RWPE1 (cell line): ENCODE data around the gene HOXC11.

ENCODE experiments used
- CTCF ChIA-PET: fragments of 350-600 bp; sonication (Branson Sonifier 250); formaldehyde crosslinking; extraction: SDS; loops from one replicate; lab custom pipeline; 2021; lab: Yijun Ruan, JAX
- POLR2A ChIA-PET: fragments of 400-600 bp; formaldehyde crosslinking; extraction: SDS; loops from one replicate; lab custom pipeline; 2020; ENCODE audit warnings: antibody characterized with exemption; ENCODE audit not compliant: low non-redundant PET; lab: Yijun Ruan, JAX
- DNase-seq: peaks from one replicate; pipeline ENCODE4 v3.0.0; 2012; ENCODE audit warnings: low spot score
- H3K27ac ChIP-seq: fragments of 450-650 bp; 2 replicates; pipeline ENCODE4 v1.5.1; 2017
- CTCF ChIP-seq: fragments of 450-650 bp; conservative IDR thresholded peaks from 2 replicates; pipeline ENCODE4 v1.5.1; 2017; ENCODE audit warnings: low read depth, mild to moderate bottlenecking

HOXC11 gene

GRCh38 chr12:54016051-54016450, 43.1 kb downstream of the HOXC11 start:
- no peak for DNase-seq
- ChIA-PET CTCF (interaction anchor here (0.7 to 2.6 kb wide), 6 partner anchors 9 to 354 kb away, joined by 3 to 15 read pairs (median 5); partner anchors contain the start of gene HOXC10), POLR2A (no interaction called here)
- no peak for TF ChIP-seq CTCF
- H3K27ac ChIP-seq: peak overlapping the region; percentile 64

- TF ChIP-seq CTCF: no peak
- H3K27ac ChIP-seq: peak overlapping the region; percentile 64
- POLR2A ChIA-PET: interaction anchor here (0.5 kb wide), 1 partner anchor 263 kb away, joined by 3 read pairs; no protein-coding TSS in a partner anchor
- CTCF ChIA-PET: interaction anchor here (0.6 to 2.6 kb wide), 10 partner anchors 9 to 354 kb away, joined by 3 to 15 read pairs (median 4); partner anchors contain the start of gene HOXC10
- DNase-seq: peak; percentile 72
These were observed 43.6 kb downstream of the HOXC11 start for GRCh38 chr12:54016478-54016964.

- no peak for TF ChIP-seq CTCF
- CTCF ChIA-PET: interaction anchor here (0.6 to 2.6 kb wide), 11 partner anchors 8 to 315 kb away, joined by 3 to 15 read pairs (median 4); partner anchors contain the start of genes HOXC10, HOXC5 and HOXC8
- DNase-seq: peak; percentile 59
- POLR2A ChIA-PET: interaction anchor here (0.5 to 0.7 kb wide), 3 partner anchors 20 to 382 kb away, joined by 3 to 10 read pairs (median 6); no protein-coding TSS in a partner anchor
- peak overlapping the region; percentile 64 for H3K27ac ChIP-seq
These were observed 44.3 kb downstream of the HOXC11 start for GRCh38 chr12:54017027-54017788.

- CTCF ChIA-PET: interaction anchor here (0.8 to 2.6 kb wide), 5 partner anchors 9 to 183 kb away, joined by 4 to 15 read pairs (median 6); partner anchors contain the start of genes HOXC5 and HOXC8
- TF ChIP-seq CTCF: no peak
- peak overlapping the region; percentile 64 for H3K27ac ChIP-seq
- POLR2A ChIA-PET: interaction anchor here (0.6 to 0.7 kb wide), 3 partner anchors 21 to 382 kb away, joined by 3 to 10 read pairs (median 6); no protein-coding TSS in a partner anchor
- peak; percentile 95 for DNase-seq
These were observed 45.0 kb downstream of the HOXC11 start for GRCh38 chr12:54017878-54018467.

- no peak for DNase-seq
- no peak for TF ChIP-seq CTCF
- ChIA-PET CTCF (interaction anchor here (0.5 kb wide), 1 partner anchor 65 kb away, joined by 3 read pairs; no protein-coding TSS in a partner anchor), POLR2A (no interaction called here)
- H3K27ac ChIP-seq: peak overlapping the region; percentile 64
These were observed 45.6 kb downstream of the HOXC11 start for GRCh38 chr12:54018468-54018984.
